Measurements from ENCODE around the gene METAP1D.

GRCh38 chr2:172085460-172086159 lies 85.9 kb downstream of the METAP1D start, which contains the start of gene DLX1:
- TF ChIP-seq CTCF (IDR thresholded peaks at IDR 0.05), result no peak
- no peak for TF ChIP-seq POLR2A (IDR thresholded peaks at IDR 0.05)
- no peak for TF ChIP-seq EP300 (IDR thresholded peaks at IDR 0.05)

Measured in stomach (tissue), 4 donors.